Fibroblast of lung (primary cell): ENCODE results near the gene RARS1. TPM values are rescaled to one million over a fixed set of nuclear protein-coding genes. Genes with fewer than 3 reads are reported as not detected.

Experiments
- DNase-seq, 2 donors: peaks; one replicate each; pipeline versions ENCODE4 v3.0.0 to v3.0.0-alpha.2; 2010; ENCODE audit warnings: low read depth in 2 of 2
- H2AFZ ChIP-seq: 2 replicates; pipeline ENCODE4 v1.5.1; 2012; ENCODE audit warnings: low read length, control low read depth, inconsistent platforms
- H3K27ac ChIP-seq: 2 replicates; pipeline ENCODE4 v1.5.1; 2011; ENCODE audit warnings: low read length, control low read depth; ENCODE audit not compliant: insufficient read depth
- H3K27me3 ChIP-seq: 2 replicates; pipeline ENCODE4 v1.5.1; 2011; ENCODE audit warnings: mild to moderate bottlenecking, low read length; ENCODE audit not compliant: control insufficient read depth, insufficient read depth
- H3K36me3 ChIP-seq: 2 replicates; pipeline ENCODE4 v1.5.1; 2011; ENCODE audit warnings: low read length; ENCODE audit not compliant: control insufficient read depth, insufficient read depth
- H3K4me1 ChIP-seq: 2 replicates; pipeline ENCODE4 v1.5.1; 2011; ENCODE audit warnings: low read length; ENCODE audit not compliant: control insufficient read depth, insufficient read depth; ENCODE audit errors: extremely low read depth
- H3K4me2 ChIP-seq: 2 replicates; pipeline ENCODE4 v1.5.1; 2011; ENCODE audit warnings: low read length, control low read depth; ENCODE audit not compliant: insufficient read depth; ENCODE audit errors: extremely low read depth
- H3K4me3 ChIP-seq, 4 experiments: fragments of 200-600 bp in 1 of 4; sonication (generic) in 1 of 4; replicated peaks in 1 of 4; 2 replicates each; pipeline ENCODE4 v1.5.1; 2011 to 2016; ENCODE audit warnings: low read length in 4 of 4, low read depth in 3 of 4, mild to moderate bottlenecking in 3 of 4, control low read depth in 2 of 4, inconsistent platforms in 1 of 4, mixed read lengths in 1 of 4; ENCODE audit not compliant: insufficient read depth in 1 of 4; ENCODE audit errors: control extremely low read depth in 1 of 4
- H3K79me2 ChIP-seq: 2 replicates; pipeline ENCODE4 v1.5.1; 2012; ENCODE audit warnings: mild to moderate bottlenecking, low read length, inconsistent platforms; ENCODE audit not compliant: control insufficient read depth, insufficient read depth
- H3K9ac ChIP-seq: 2 replicates; pipeline ENCODE4 v1.5.1; 2011; ENCODE audit warnings: mild to moderate bottlenecking, low read length, control low read depth; ENCODE audit not compliant: insufficient read depth
- H3K9me3 ChIP-seq: 2 replicates; pipeline ENCODE4 v1.5.1; 2012; ENCODE audit warnings: low read depth, low read length; ENCODE audit not compliant: control insufficient read depth, insufficient read depth
- H4K20me1 ChIP-seq: 2 replicates; pipeline ENCODE4 v1.5.1; 2011; ENCODE audit warnings: low read length; ENCODE audit not compliant: control insufficient read depth, insufficient read depth; ENCODE audit errors: extremely low read depth
- EZH2 ChIP-seq: IDR thresholded peaks from 2 replicates; pipeline ENCODE4 v1.5.1; 2012; ENCODE audit warnings: low read length, control low read depth, mild to moderate bottlenecking; ENCODE audit errors: missing control alignments
- polyA plus RNA-seq, 2 donors: library from polyadenylated mRNA; depleted of rRNA in 1 of 2; stranded (reverse) in 1 of 2; unstranded in 1 of 2; fragments of >200 nt; gene quantifications; 2 replicates each; pipeline ENCODE4 v1.2.1, GENCODE V29; 2011 to 2012; ENCODE audit warnings: missing spikeins in 1 of 2
- total RNA-seq: library from RNA; depleted of rRNA; stranded (reverse); fragments of >200 nt; gene quantifications from 2 replicates; pipeline ENCODE4 v1.2.1, GENCODE V29; 2014
- TF ChIP-seq, protein P1 (sequence below), 2 donors: IDR thresholded peaks in 1 of 2; conservative IDR thresholded peaks in 1 of 2; 1 replicate in 1 of 2; 2 replicates in 1 of 2; pipeline ENCODE4 v1.5.1; 2011 to 2012; ENCODE audit warnings: low read length in 2 of 2, control low read depth in 1 of 2, inconsistent platforms in 1 of 2, low read depth in 1 of 2, mild to moderate bottlenecking in 1 of 2

The RARS1 gene
- total and polyA plus RNA-seq, 2 donors (not counting 1 experiment from before 2014, with no cell fraction given), result 111 to 135 TPM

DNA sequence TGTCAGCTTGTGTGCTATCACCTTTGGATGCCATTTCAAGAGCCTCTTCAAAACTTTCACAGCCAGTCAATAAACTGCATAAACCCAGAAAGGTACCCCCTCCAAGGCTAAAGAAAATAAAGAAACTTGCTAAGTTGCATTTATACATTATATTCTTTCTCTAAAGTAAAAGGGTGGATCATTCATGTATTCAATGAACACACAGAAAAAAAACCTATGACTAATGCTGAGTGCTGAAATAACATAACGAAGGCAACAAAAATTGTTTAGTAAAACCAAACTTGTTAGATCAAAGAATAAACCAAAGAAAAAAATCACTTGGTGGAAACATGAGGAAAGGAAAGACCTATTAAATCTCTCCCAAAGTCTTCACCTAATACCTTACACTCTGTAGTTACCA lies 77.7 kb downstream of the RARS1 start:
- Histone ChIP-seq H3K4me1 (no peaks in the 10 kb centered on the region), H3K9ac (no peak overlapping the region), H3K27me3 (no peaks in the 10 kb centered on the region), H4K20me1 (no peaks in the 10 kb centered on the region), H3K4me3 (no peak overlapping the region), H3K27ac (no peak overlapping the region), H3K36me3 (peaks cover 2% of the 10 kb centered on the region), H3K79me2 (peaks cover 15% of the 10 kb centered on the region), H2AFZ (no peak overlapping the region), H3K9me3 (no peaks in the 10 kb centered on the region), H3K4me2 (no peak overlapping the region)
- DNase-seq, result no peak
- TF ChIP-seq, protein P1, sequence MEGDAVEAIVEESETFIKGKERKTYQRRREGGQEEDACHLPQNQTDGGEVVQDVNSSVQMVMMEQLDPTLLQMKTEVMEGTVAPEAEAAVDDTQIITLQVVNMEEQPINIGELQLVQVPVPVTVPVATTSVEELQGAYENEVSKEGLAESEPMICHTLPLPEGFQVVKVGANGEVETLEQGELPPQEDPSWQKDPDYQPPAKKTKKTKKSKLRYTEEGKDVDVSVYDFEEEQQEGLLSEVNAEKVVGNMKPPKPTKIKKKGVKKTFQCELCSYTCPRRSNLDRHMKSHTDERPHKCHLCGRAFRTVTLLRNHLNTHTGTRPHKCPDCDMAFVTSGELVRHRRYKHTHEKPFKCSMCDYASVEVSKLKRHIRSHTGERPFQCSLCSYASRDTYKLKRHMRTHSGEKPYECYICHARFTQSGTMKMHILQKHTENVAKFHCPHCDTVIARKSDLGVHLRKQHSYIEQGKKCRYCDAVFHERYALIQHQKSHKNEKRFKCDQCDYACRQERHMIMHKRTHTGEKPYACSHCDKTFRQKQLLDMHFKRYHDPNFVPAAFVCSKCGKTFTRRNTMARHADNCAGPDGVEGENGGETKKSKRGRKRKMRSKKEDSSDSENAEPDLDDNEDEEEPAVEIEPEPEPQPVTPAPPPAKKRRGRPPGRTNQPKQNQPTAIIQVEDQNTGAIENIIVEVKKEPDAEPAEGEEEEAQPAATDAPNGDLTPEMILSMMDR (conservative IDR thresholded peaks at IDR 0.05 in 1 of 2, IDR thresholded peaks at IDR 0.05 in 1 of 2; ENCODE audit: low read depth in 1 of 2, low read length in 2 of 2), result no peak
- no peak for TF ChIP-seq EZH2

DNA sequence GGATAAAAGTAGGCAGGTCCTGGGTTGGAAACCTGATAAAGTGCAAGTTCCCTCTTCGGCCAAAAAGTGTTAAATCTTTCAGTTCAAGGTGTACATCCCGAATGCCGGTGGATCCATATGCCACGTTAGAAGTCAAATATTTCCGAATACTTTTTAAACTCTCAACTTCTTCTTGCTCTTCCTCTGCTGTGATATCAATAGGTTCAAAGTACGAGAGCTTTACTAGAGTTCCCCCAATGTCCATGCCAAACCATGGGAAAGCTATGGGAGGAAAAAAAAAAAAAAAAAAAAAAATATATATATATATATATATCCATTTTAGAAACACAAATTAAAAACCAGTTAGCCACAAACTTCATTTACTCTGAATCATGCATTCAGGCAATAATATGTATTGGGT lies 82.5 kb downstream of the RARS1 start:
- no peaks in the 10 kb centered on the region for H4K20me1 ChIP-seq
- peaks cover 52% of the 10 kb centered on the region for H3K79me2 ChIP-seq
- H3K9me3 ChIP-seq, result no peaks in the 10 kb centered on the region
- no peak overlapping the region for H3K4me2 ChIP-seq
- DNase-seq, result no peak
- no peak overlapping the region for H3K27ac ChIP-seq
- H3K4me1 ChIP-seq, result no peaks in the 10 kb centered on the region
- no peaks in the 10 kb centered on the region for H3K27me3 ChIP-seq
- TF ChIP-seq EZH2, result no peak
- TF ChIP-seq, protein P1 (conservative IDR thresholded peaks at IDR 0.05 in 1 of 2, IDR thresholded peaks at IDR 0.05 in 1 of 2; ENCODE audit: low read depth in 1 of 2, low read length in 2 of 2), result no peak
- H3K9ac ChIP-seq, result no peak overlapping the region
- no peak overlapping the region for H2AFZ ChIP-seq
- H3K4me3 ChIP-seq, result no peak overlapping the region
- H3K36me3 ChIP-seq, result no peaks in the 10 kb centered on the region

Other genes starting within 250 kb of the RARS1 start
- gene WWC1, start 194.8 kb upstream of the RARS1 start, total RNA-seq, result 2.5 and 4.9 TPM in 2 replicates
- 3.2 and 3.3 TPM in 2 replicates for gene WWC1, start 194.8 kb upstream of the RARS1 start, polyA plus RNA-seq
- gene FBLL1, start 42.8 kb downstream of the RARS1 start, total RNA-seq, result 0.66 and 3.9 TPM in 2 replicates
- gene FBLL1, start 42.8 kb downstream of the RARS1 start, polyA plus RNA-seq, result 0.03 and 0.16 TPM in 2 replicates
- gene PANK3, start 92.9 kb downstream of the RARS1 start, total RNA-seq, result 38.8 and 41.5 TPM in 2 replicates
- 14.9 and 26.9 TPM in 2 replicates for gene PANK3, start 92.9 kb downstream of the RARS1 start, polyA plus RNA-seq